Activated CD8-positive, alpha-beta T cell treated with anti-CD3 and anti-CD28 coated beads for 36 hours (primary cell): ENCODE measurements around the gene PDE1C. TPM values are rescaled to one million over a fixed set of nuclear protein-coding genes. Genes with fewer than 3 reads are reported as not detected.
"Not testable (repeated sequence)": the region's sequence is repeated elsewhere in the genome, so short reads cannot be mapped to it uniquely, and the experiment has no call there.

Experiments used
- ATAC-seq: fragments of 200-7000 bp; cut with Tn5 transposase; one replicate; pipeline ENCODE4 v1.10.0; 2021; ENCODE audit warnings: mild to moderate bottlenecking, moderate library complexity
- CTCF ChIA-PET: fragments of 350-600 bp; sonication (Branson Sonifier 250); formaldehyde crosslinking; loops from one replicate; lab custom pipeline; 2021; ENCODE audit warnings: antibody characterized with exemption; lab: Charles Lee
- POLR2A ChIA-PET: fragments of 350-600 bp; sonication (Branson Sonifier 250); formaldehyde crosslinking; loops from one replicate; lab custom pipeline; 2021; ENCODE audit warnings: antibody characterized with exemption; lab: Charles Lee
- DNase-seq: peaks from one replicate; pipeline ENCODE4 v3.0.0-alpha.2; 2020
- H3K27ac Mint-ChIP-seq: one replicate; pipeline ENCODE4 v1.8.0; 2021; ENCODE audit warnings: mild to moderate bottlenecking, mixed read lengths
- H3K27me3 Mint-ChIP-seq: one replicate; pipeline ENCODE4 v1.8.0; 2021; ENCODE audit warnings: mixed read lengths
- H3K36me3 Mint-ChIP-seq: one replicate; pipeline ENCODE4 v1.8.0; 2021; ENCODE audit warnings: low read depth, mixed read lengths
- H3K4me1 Mint-ChIP-seq: one replicate; pipeline ENCODE4 v1.8.0; 2021; ENCODE audit warnings: low read depth, mixed read lengths
- H3K4me3 Mint-ChIP-seq: one replicate; pipeline ENCODE4 v1.8.0; 2021; ENCODE audit warnings: mild to moderate bottlenecking, moderate library complexity, mixed read lengths
- H3K9me3 Mint-ChIP-seq: one replicate; pipeline ENCODE4 v1.8.0; 2021; ENCODE audit warnings: mixed read lengths
- CTCF ChIP-seq: fragments of 200-600 bp; IDR thresholded peaks from one replicate; pipeline ENCODE4 v1.8.0; 2022; ENCODE audit warnings: antibody characterized with exemption, mild to moderate bottlenecking
- intact Hi-C: fragments of 100-400 bp; cut with micrococcal nuclease; formaldehyde crosslinking; loops from one replicate; pipeline ENCODE4 v1.10.0; 2022
- total RNA-seq, 2 experiments: library from RNA; stranded (reverse); gene quantifications; one replicate each; pipeline ENCODE4 v1.2.3, GENCODE V29; 2021

PDE1C gene
- total RNA-seq, 2 experiments from 2014 or later = not detected

DNA sequence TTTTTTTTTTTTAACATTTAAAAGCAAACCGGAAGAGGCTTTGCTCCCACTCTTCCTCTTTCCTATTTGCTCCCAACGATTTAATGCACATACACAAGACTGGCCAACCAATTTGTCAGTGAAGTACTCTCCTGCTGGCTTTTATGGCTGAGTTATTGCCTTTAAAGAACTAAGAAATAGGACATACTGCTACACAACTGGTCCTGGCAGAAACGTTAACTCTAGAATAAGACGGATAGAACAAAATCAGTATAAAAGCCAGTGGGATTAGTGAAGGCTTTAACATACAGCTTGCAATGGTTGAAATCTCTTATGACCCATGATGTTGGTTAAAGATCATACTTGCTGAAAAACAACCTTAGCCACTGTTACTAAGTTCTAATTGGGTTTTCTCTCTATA is 47.2 kb downstream of the PDE1C start:
- H3K27me3 Mint-ChIP-seq = no peaks in the 10 kb centered on the region
- ATAC-seq = no peak

DNA sequence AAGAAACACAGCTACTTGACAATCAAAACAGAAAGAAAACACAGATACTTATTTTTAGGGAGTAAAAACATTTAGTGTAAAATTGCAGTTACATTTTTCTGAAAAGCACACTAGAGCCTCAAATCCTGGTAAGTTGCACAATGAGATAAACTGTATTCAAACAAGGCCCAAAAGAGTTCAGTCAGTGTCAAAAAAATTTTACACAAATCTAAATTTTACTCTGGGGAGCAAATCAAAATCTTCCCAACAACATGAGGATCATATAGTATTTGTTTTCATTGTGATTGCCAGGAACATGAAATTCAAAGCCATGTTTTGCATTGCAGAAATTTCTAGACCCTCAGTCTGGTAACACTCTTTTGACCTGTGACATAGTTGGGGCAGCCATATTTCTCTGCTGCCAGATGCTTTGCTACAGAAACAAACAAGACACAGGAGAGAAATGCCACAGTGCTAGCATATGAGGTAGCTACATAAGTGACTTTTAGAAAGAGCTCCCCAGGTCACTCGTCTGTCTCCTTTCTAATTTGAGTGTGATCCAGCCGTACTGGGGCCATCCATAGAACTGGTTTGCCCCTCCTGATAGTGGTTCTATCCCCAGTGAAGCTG is 49.6 kb downstream of the PDE1C start:
- POLR2A ChIA-PET = no interaction called here
- CTCF ChIA-PET = no interaction called here
- H3K9me3 Mint-ChIP-seq = no peaks in the 10 kb centered on the region
- no peaks in the 10 kb centered on the region for H3K36me3 Mint-ChIP-seq
- DNase-seq (no peak), ATAC-seq (no peak)
- H3K27ac Mint-ChIP-seq = no peak overlapping the region
- intact Hi-C loops = no loop called here
- no peaks in the 10 kb centered on the region for H3K4me1 Mint-ChIP-seq
- no peak for TF ChIP-seq CTCF
- H3K4me3 Mint-ChIP-seq = no peak overlapping the region
- H3K27me3 Mint-ChIP-seq = no peaks in the 10 kb centered on the region

More for the DNA sequence above, 47.2 kb downstream of the PDE1C start:
- no peak for TF ChIP-seq CTCF
- Mint-ChIP-seq H3K27ac (no peak overlapping the region), H3K36me3 (no peaks in the 10 kb centered on the region), H3K4me1 (no peaks in the 10 kb centered on the region), H3K4me3 (no peak overlapping the region), H3K9me3 (no peaks in the 10 kb centered on the region)
- DNase-seq = no peak
- ChIA-PET CTCF (no interaction called here), POLR2A (no interaction called here)
- intact Hi-C loops = no loop called here

- ATAC-seq = no peak
- no peak overlapping the region for H3K4me3 Mint-ChIP-seq
- intact Hi-C loops = no loop called here
- CTCF ChIA-PET = no interaction called here
- no peaks in the 10 kb centered on the region for H3K4me1 Mint-ChIP-seq
- H3K36me3 Mint-ChIP-seq = no peaks in the 10 kb centered on the region
- H3K27ac Mint-ChIP-seq = no peak overlapping the region
- no peak for DNase-seq
- H3K27me3 Mint-ChIP-seq = no peaks in the 10 kb centered on the region
- TF ChIP-seq CTCF = no peak
- peaks cover 2% of the 10 kb centered on the region for H3K9me3 Mint-ChIP-seq
- POLR2A ChIA-PET = no interaction called here
Observed at GRCh38 chr7:32018845-32019578, 51.2 kb downstream of the PDE1C start.

- Mint-ChIP-seq H3K27me3 (no peaks in the 10 kb centered on the region), H3K9me3 (peaks cover 3% of the 10 kb centered on the region), H3K4me1 (no peaks in the 10 kb centered on the region), H3K36me3 (no peaks in the 10 kb centered on the region), H3K4me3 (no peak overlapping the region), H3K27ac (no peak overlapping the region)
- intact Hi-C loops = no loop called here
- CTCF ChIA-PET = no interaction called here
- DNase-seq (no peak), ATAC-seq (no peak)
- no peak for TF ChIP-seq CTCF
- POLR2A ChIA-PET = no interaction called here
Observed at GRCh38 chr7:32015133-32015532, 55.1 kb downstream of the PDE1C start.

GRCh38 chr7:32013471-32013870 is 56.7 kb downstream of the PDE1C start:
- H3K9me3 Mint-ChIP-seq, H3K4me3 Mint-ChIP-seq, H3K4me1 Mint-ChIP-seq, H3K27me3 Mint-ChIP-seq, CTCF ChIA-PET, H3K27ac Mint-ChIP-seq, DNase-seq, ATAC-seq, POLR2A ChIA-PET, intact Hi-C loops, H3K36me3 Mint-ChIP-seq: not testable (repeated sequence)
